ENCODE measurements around the gene NUDT19. TPM values are rescaled to one million over a fixed set of nuclear protein-coding genes. Genes with fewer than 3 reads are reported as not detected.
"Not testable (repeated sequence)": the region's sequence is repeated elsewhere in the genome, so short reads cannot be mapped to it uniquely, and the experiment has no call there.

NUDT19 gene
- total RNA-seq, 1 donor from 2014 or later, result 18.5 TPM

- intact Hi-C loops (cut with DNase I), result no loop called here
- peak; percentile 5 to 11 for ATAC-seq
- H3K4me3 ChIP-seq, result peak overlapping the region; percentile 88
- TF ChIP-seq CTCF (IDR thresholded peaks at IDR 0.05), result no peak
- H3K27me3 ChIP-seq (ENCODE audit: low read depth), result no peaks in the 10 kb centered on the region
- H3K4me1 ChIP-seq, result peaks cover 71% of the 10 kb centered on the region
- no peaks in the 10 kb centered on the region for H3K36me3 ChIP-seq
- H3K27ac ChIP-seq, result peak overlapping the region; percentile 92
- H3K9me3 ChIP-seq, result no peaks in the 10 kb centered on the region
- no peak for DNase-seq
These were observed 1.1 kb downstream of the NUDT19 start for GRCh38 chr19:32692727-32693061.

- intact Hi-C loops (cut with DNase I); DNase-seq; H3K36me3 ChIP-seq; ATAC-seq; H3K9me3 ChIP-seq; H3K27me3 ChIP-seq (ENCODE audit: low read depth): not testable (repeated sequence)
- peaks cover 71% of the 10 kb centered on the region for H3K4me1 ChIP-seq
- H3K4me3 ChIP-seq, result peak overlapping the region; percentile 88
- H3K27ac ChIP-seq, result peak overlapping the region; percentile 92
These were observed 1.8 kb downstream of the NUDT19 start for GRCh38 chr19:32693151-32694108.

- peak overlapping the region; percentile 92 for H3K27ac ChIP-seq
- H3K4me1 ChIP-seq, result peaks cover 71% of the 10 kb centered on the region
- ATAC-seq; H3K27me3 ChIP-seq (ENCODE audit: low read depth); intact Hi-C loops (cut with DNase I); H3K36me3 ChIP-seq; DNase-seq; H3K9me3 ChIP-seq: not testable (repeated sequence)
- H3K4me3 ChIP-seq, result peak overlapping the region; percentile 88
These were observed 2.7 kb downstream of the NUDT19 start for GRCh38 chr19:32694316-32694715.

GRCh38 chr19:32694851-32695250 lies 3.2 kb downstream of the NUDT19 start:
- H3K27me3 ChIP-seq (ENCODE audit: low read depth); intact Hi-C loops (cut with DNase I); H3K27ac ChIP-seq; DNase-seq; ATAC-seq; H3K9me3 ChIP-seq: not testable (repeated sequence)
- Histone ChIP-seq H3K4me1 (peaks cover 68% of the 10 kb centered on the region), H3K36me3 (peaks cover 15% of the 10 kb centered on the region), H3K4me3 (peak overlapping the region; percentile 88)

- intact Hi-C loops (cut with DNase I), result not testable (repeated sequence)
These were observed 3.9 kb downstream of the NUDT19 start for GRCh38 chr19:32695506-32695905.

GRCh38 chr19:32696771-32697170 lies 5.2 kb downstream of the NUDT19 start:
- H3K27me3 ChIP-seq (ENCODE audit: low read depth); H3K9me3 ChIP-seq; H3K27ac ChIP-seq; DNase-seq; ATAC-seq; H3K4me3 ChIP-seq; intact Hi-C loops (cut with DNase I): not testable (repeated sequence)
- Histone ChIP-seq H3K36me3 (peaks cover 22% of the 10 kb centered on the region), H3K4me1 (peaks cover 55% of the 10 kb centered on the region)

More at GRCh38 chr19:32695506-32695905, 3.9 kb downstream of the NUDT19 start:
- not testable (repeated sequence) for H3K27ac ChIP-seq; DNase-seq; ATAC-seq; H3K27me3 ChIP-seq (ENCODE audit: low read depth); H3K9me3 ChIP-seq
- Histone ChIP-seq H3K36me3 (peaks cover 22% of the 10 kb centered on the region), H3K4me3 (peak overlapping the region; percentile 88), H3K4me1 (peaks cover 62% of the 10 kb centered on the region)

- ATAC-seq; intact Hi-C loops (cut with DNase I); H3K4me3 ChIP-seq; H3K27me3 ChIP-seq (ENCODE audit: low read depth); DNase-seq; H3K27ac ChIP-seq: not testable (repeated sequence)
- H3K9me3 ChIP-seq, result peaks cover 12% of the 10 kb centered on the region
- H3K4me1 ChIP-seq, result peaks cover 39% of the 10 kb centered on the region
- H3K36me3 ChIP-seq, result peaks cover 25% of the 10 kb centered on the region
These were observed 8.5 kb downstream of the NUDT19 start for GRCh38 chr19:32700129-32700528.

GRCh38 chr19:32702010-32702409 lies 10.4 kb downstream of the NUDT19 start:
- H3K36me3 ChIP-seq, result peaks cover 27% of the 10 kb centered on the region
- no peak for TF ChIP-seq CTCF (IDR thresholded peaks at IDR 0.05)
- peak; percentile 62 to 86 for ATAC-seq
- intact Hi-C loops (cut with DNase I), result no loop called here
- no peaks in the 10 kb centered on the region for H3K27me3 ChIP-seq (ENCODE audit: low read depth)
- no peak overlapping the region for H3K4me3 ChIP-seq
- peaks cover 20% of the 10 kb centered on the region for H3K4me1 ChIP-seq
- H3K27ac ChIP-seq, result no peak overlapping the region
- DNase-seq, result no peak
- H3K9me3 ChIP-seq, result peaks cover 12% of the 10 kb centered on the region

GRCh38 chr19:32704006-32704405 lies 12.4 kb downstream of the NUDT19 start:
- H3K27me3 ChIP-seq (ENCODE audit: low read depth); H3K4me3 ChIP-seq; DNase-seq; ATAC-seq; intact Hi-C loops (cut with DNase I); H3K27ac ChIP-seq: not testable (repeated sequence)
- H3K9me3 ChIP-seq, result peaks cover 12% of the 10 kb centered on the region
- peaks cover 13% of the 10 kb centered on the region for H3K4me1 ChIP-seq
- peaks cover 18% of the 10 kb centered on the region for H3K36me3 ChIP-seq

Data from lower lobe of right lung (tissue), 2 donors.